Stimulated activated CD8-positive, alpha-beta memory T cell treated with anti-CD3 and anti-CD28 coated beads, Interleukin-12 subunit alpha, Interleukin-12 subunit beta, amount 100 ng/mL, for 1 hour (primary cell): ENCODE data around the gene VSIG4.
"Not testable (repeated sequence)": the region's sequence is repeated elsewhere in the genome, so short reads cannot be mapped to it uniquely, and the experiment has no call there.

Experiments
- DNase-seq: peaks from one replicate; pipeline ENCODE4 v3.0.0-alpha.2; 2020; ENCODE audit warnings: low read depth

The VSIG4 gene

DNA sequence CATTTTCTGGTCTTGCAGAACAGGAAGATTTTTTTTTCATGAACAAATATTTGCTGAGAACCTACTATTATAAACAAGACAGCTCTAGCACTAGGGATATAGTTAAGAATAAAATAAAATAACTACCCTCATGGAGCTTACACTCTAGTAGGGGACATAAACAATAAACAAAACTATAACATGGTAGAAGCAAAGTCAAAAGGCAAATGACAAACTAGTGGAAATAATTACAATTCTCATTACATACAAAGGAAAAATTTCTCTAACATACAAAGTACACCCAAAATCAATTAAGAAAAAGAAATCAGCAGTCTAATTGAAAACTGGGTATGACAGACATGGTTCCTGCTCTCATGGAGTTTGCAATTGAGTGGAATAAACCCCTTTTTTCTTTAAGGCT lies 32.0 kb downstream of the VSIG4 start:
- no peak for DNase-seq

DNA sequence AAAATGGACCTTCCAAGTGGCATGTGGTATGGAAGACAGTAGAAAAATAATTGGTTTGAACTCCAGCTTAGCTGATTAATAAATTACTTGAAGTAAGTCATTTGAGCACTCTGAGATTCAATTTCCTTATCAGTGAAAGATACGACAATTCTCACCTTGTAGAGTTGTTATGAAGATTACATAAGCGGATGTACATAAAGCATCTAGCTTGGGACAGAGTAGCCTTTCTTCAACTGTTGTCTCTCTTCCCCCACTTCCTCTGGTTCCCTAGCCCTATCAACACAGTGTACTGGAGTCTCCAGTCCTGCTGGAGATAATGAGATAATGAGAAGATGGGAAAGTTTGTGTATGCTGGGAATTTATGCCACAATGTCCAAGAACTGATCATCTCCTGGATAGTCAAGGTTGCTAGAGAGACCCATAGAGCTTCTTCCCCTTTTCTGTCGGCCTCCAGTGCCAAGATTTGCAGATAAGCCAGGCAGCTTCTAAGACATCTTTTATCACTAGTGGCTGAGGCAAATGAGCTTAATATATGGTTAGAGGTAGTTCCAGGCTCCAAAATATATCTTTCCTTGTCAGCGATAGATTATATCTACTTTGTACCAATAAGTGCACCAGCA lies 33.9 kb downstream of the VSIG4 start:
- DNase-seq: no peak

DNA sequence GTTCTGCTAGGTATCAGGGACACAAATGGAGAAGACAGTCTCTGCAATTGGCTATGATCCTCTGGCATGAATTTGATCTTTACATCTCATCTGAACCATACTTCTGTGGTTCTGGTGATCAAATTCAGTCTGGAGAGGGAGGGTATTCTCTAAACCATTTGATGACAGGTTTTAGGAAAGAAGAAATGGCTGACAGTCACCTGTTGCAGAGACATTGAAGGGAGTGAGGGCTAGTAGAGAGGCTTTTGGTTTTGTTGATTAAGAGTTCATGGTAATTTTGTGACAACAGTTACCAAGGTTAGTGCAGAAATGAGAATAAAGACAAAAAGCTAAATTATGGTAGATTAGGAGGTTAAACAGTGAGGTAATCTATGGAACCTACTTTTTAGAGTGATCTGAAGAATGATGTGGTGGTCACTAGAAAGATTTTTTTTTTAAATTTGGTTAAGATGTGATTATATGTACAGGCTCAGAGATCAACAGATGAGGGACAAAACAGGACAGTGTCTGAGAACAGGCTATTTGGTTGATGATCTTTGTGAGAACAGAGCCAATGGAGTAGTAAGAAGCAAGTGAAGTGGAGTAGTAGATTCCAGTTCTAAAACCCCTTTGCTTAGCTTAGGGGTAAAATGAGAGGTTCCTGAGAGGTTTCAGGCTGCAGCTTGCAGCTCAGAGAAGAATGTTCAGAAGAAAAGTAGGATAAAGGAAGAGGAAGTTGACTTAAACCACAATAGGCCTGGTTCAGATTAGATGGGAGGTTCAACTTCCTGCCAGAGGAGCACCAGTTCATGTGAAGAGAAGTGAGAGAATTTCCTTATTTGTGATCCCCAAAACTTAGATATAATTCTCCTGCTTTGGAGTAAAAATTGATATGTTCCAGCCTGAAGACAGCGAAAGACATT lies 34.7 kb downstream of the VSIG4 start:
- DNase-seq: no peak

DNA sequence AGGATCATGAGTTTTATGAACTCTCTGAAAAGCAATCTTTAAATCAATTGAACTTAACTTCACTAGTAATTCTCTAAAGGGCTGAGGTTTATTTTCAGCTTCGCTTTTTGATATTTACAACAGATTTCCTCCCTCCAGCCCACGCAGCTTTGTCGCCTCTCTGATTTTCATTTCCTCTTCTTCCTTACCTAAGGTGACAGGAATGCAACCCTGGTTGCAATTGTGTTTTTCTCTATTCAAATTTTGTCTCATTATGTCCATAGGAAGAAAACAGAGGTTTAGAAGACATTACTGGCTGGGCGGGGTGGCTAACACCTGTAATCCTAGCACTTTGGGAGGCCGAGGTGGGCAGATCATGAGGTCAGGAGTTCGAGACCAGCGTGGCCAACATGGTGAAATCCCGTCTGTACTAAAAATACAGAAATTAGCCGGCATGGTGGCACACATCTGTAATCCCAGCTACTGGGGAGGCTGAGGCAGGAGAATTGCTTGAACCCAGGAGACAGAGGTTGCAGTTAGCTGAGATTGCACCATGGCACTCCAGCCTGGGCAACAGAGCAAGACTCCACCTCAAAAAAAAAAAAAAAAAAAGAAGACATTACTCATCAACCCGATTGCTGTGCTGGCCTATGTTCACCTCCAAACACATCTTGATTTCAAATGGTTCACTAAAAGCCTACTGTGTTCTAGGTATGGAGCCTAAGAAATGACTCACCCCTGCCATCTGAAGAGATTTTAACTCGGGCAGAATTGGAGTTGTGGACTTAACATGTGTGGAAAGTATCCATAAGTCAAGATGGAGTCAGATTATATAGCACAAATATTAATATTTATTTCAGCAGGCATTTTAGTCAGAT lies 36.8 kb downstream of the VSIG4 start:
- DNase-seq: no peak

DNA sequence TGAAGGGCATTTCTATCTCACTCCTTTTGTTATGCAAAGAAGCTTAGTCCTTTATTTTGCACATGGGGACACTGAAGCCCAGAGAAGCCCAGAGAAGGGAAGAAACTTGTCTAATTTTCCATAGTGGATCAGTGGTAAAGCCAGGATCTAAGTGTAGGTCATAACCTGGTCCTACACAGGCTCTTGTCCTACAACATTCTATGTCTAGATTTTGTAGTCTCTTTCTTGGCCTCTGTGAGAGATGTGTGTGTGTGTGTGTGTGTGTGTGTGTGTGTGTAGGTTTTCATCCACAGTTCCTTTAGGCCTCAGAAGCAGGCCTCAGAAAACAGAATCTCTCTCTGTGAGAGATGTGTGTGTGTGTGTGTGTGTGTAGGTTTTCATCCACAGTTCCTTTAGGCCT lies 38.3 kb downstream of the VSIG4 start:
- DNase-seq: no peak

DNA sequence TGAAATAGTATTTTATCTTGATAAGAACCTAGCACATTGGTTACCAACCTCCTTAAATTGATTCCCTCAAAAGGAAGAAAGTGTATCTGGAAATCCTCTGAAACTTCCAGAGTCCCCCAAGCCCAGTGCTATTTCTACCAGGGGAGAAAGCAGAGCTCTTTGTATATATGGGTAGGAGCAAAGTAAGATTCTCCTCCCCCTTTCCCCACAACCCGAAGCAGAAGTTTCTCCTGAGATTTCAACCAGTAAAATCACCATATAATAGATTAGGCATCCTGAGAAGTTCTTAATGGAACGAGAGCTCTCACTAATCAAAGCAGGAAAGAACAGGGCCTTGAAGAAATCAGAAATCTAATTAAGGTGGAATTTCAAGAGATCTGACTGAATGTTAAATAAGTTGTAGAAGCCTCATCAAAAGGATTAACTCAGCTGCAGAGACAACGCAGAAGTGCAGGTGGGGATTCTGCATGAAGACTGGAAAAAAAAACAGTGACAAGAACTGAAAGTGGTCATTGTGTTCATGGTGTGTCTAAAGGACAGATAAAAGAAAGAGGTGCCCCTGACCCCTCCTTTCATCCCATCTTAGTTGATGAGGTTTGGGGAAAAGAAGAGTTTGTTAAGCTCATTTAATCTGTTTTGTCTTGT lies 39.1 kb downstream of the VSIG4 start:
- DNase-seq: no peak

DNA sequence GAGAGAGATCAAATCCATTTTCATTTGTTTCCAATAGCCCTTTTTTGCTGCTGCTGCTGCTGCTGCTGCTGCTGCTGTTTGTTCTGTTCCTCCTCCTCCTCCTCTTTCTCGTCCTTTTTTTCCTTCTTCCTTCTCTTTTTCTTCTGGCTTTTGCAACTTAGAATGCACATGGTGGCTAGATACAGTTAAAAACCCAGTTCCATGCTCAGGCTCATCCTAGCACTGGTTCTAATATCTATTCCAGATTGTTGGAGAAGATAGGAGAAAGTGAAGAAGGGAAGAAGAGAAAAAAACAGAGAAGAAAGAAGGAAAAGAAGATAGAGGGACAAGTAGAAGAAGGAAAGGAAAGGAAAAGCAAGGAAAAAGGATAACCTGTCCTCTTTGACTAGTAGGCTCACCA lies 39.7 kb downstream of the VSIG4 start:
- no peak for DNase-seq

DNA sequence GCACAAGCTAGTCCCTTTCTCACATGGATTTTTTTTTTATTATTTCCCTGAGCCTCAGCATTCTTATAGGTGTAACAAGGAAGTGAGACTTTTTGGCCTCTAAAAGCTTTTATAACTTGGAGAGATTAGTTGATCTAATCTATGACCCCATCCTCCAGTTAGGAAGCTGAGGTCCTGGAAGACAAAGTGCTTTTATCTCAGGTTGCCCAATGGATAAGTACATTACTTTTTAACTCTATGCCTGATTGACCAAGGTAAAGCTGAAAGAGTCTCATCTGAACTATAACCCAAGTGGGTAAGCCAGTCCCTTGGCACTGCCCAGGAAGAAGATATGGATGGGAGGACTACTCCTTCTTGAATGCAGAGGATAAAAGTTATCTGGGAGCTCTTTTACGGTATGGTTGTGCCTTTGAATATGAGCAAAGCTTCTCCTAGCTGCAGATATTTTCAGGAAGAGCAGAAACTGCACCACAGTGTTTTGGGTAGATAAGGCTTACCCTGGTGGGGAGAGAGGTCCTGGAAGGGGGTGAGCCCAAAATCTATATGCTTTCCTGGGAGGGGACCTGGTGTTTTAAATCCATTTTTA lies 40.2 kb downstream of the VSIG4 start:
- DNase-seq: no peak

DNA sequence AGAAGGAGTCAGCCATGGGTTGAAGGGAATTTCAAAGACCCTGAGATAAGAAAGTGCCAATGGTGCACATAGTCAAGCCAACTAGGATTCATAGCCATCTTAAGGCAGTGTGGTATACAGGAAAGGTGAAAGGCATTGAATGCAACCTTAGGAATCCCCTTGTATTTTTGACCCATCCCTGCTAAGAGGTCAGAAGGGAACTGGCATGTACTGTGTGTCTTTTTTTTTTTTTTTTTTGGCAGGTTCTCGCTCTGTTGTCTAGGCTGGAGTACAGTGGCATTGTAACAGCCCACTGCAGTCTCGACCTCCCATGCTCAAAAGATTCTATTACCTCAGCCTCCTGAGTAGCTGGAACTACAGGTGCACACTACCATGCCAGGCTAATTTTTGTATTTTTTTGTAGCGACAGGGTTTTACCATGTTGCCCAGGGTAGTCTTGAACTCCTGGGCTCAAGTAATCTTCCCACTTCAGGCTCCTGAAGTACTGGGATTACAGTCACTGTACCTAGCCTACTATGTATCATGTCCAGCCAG lies 40.8 kb downstream of the VSIG4 start:
- no peak for DNase-seq

DNA sequence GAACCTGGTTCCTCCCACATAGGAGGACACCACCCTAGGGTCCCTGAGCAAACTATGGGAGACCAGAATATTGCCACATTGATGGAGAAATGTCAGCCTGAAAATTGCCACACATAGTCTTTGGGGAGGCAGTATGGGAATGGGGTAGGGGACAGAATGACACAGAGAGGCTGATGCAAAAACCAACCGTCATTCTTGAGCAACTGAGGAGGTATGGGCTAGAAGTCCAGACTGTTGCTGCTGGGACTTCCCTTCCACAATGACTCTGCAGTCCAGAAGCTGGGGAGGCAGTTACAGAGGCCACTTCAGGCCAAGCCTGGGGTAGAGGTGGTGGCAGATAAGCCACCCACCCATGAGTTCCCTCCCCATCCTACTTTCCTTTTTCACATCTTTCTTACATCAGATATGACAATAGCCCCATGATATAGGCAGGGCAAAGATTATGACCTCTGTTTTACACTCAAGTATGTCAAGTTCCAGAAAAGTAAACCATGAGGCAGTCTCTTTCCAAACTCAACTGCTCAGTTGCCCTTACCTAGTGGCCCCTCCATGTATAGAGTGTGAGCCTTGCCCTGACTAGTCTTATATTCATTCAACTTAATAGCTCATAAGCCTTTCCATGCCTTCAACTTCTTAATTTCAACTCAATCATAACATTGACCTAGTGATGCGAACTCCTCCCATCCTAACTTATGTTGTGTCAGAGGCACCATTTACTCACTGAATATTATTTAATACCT lies 41.7 kb downstream of the VSIG4 start:
- DNase-seq: no peak

DNA sequence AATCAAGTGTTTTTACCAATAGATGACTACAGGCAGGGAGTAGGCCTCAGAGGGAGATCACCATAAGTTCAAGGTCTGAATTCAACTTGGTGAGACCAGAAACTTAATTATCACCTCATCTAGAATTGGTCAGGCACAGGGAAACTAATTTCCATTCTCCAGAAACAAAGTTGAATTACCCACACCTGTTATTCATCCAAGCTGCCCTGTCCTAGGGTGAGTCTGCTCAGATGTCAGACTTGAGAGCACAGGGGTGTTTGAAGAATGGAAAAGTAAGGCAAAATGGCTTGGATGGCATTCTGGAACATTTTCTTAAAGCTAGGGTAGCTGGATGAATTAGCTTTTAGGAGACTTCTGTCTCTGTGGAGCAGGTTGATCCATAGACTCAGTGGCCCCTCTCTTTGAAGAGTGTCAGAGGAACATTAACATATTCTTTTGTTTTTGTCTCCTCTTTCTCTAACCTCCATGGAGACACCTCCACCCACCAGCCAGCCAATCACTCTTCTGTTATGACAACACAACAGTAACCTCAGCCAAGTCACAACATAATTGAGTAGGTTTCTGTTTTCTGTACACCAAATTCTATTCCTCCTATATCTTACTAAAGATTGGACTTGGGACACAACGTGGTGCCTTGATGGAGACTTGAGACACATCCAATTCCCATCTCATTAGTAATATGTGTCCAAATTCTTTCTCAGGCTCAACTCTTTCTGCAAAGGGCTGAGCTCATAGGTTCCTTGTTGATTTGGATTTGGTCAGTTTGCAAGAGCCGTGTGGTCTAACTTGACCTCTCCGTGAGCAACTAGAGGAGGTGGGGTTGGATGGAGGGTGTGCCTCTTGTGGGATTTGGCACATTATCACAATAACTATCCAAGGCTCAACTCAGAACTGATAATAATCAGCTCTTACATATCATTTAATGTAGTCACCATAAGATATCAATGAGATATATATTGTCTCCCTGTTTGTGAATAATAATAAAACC lies 45.1 kb downstream of the VSIG4 start:
- DNase-seq: no peak

DNA sequence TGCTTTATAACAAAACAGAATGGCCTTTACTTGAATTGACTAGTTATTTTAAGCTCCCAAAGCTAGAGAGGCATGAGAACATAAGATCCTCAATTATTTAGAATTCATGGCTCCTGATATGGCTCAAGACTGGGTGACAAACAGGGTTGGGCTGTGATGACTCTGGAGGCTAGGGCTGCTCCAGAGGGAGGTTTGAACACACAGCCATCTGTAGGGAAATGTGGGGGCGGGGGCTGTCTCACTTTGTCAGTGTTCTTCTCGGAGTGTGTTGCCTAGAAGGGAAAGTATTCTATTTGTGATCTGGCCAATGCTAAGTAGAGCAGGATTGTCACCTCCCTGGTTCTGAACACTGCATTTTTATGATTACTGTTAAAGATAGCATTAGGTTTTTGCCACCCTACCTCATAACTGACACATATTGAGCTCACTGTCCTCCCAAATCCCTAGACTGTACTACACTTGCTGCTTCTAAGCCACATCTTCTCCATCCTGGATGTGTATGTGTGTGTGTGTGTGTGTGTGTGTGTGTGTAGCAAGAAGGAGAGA lies 45.9 kb downstream of the VSIG4 start:
- no peak for DNase-seq

DNA sequence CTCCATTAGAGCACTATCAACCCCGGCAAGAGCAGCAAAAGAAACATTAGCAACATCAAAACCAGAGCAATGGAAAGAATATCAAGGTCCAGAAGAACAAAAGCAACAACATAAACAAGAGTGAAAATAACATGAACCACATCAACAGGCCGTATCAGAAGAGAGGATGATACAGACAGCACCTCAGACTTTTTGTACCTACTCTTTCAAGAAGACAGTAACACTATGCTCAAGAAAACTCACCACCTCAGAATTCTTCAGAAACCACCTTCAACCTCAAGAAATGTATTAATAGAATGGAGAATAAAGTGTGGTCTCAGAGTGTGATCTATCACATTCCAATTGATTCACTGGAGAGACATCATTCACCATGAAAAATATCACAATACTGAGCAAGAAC lies 46.5 kb downstream of the VSIG4 start:
- DNase-seq: no peak

DNA sequence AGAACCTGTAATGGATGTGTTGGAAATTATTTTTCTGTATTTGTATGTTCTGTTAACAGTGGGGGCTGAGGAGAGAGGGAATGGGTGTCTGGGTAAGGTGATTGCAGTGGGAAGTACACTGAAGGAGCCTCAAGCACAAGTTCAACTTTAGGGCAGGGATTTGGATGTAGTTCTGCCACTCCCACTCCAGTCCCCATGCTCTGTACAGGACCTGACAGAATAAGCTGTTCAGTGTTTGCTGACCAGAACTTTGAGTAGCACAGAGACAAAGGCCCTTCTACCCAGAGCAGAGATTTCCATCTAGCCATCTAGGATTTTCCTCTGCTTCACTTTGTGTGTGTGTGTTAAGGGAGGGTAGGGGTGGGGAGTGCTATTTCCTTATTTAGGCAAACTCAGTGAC lies 49.2 kb downstream of the VSIG4 start:
- DNase-seq: no peak

DNA sequence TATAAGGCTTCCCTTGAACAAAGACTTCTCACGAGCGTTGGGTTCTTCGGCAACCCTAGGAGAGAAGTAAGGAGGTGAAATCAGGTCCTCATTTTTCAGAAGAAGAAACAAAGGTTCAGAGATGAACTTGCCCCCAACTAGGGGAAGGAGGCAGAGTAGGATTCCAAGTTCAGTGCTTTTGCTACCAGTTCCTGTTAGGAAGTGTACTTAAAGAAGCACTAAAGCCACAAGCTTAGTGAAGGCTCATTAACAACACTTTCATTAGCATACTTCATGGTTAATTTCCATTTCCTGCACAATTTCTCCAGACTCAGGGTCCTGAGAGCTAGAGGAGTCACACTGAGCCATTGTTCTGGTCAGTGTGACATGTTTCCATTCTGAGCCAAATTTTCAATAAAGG lies 52.1 kb downstream of the VSIG4 start:
- DNase-seq: no peak

DNA sequence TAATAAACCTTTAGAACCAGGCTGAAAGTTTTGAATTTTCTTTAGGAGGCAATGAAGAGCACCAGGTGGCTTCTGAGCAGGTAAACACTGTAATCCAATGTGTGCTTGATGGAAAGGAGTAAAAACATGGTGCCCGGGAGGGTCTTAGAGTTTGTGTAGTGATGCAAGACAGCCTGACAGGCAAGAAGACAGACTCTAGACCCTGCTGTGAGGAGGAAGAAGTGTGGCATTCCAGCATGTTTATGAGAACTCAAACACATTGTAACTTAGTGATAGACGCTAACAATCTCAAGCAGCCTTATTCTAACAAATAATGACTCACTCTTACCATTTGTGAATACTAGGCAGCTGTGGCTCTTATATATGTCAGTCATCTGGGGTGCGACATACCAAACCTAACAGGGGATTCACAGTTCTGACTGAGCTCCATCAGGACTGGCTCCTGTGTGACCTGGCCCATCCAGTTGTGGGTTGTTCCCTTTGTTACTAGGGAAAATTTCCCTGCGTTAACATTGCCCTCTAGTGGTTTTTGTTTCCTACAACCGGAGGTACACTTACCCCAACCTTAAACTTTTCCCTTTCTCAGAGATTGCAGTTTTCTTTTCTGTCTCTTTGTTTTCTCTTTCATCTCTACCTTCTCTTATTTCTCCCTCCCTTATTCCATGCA lies 53.8 kb downstream of the VSIG4 start:
- DNase-seq: peak; percentile 34

DNA sequence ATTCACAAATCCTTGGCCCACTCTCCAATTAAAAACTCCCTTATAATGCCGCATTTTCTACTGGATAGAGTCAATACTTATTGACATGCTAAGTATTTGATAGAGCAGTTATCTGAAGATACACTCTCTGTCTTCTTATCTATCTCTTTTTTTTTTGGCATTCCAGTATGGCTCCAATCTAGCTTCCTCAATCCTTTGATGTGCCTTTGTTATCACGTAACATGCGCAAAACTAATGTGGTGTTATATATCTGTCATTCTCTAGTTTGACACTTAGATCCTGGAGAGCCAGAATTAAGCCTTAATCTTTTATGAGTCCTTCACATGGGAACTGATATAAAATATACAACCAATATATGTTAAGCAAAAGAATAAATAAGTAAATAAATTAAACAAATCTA lies 54.7 kb downstream of the VSIG4 start:
- no peak for DNase-seq

DNA sequence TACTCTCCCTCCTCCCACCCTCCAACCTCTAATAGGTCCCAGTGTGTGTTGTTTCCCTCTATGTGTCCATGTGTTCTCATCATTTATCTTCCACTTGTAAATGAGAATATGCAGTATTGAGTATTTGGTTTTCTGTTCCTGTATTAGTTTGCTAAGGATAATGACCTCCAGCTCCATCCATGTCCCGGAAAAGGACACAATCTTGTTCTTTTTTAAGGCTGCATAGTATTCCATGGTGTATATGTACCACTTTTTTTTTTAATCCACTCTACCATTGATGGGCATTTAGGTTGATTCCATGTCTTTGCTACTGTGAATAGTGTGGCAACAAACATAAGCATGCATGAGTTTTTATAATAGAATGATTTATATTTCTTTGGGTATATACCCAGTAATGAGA lies 62.7 kb downstream of the VSIG4 start:
- DNase-seq: not testable (repeated sequence)

DNA sequence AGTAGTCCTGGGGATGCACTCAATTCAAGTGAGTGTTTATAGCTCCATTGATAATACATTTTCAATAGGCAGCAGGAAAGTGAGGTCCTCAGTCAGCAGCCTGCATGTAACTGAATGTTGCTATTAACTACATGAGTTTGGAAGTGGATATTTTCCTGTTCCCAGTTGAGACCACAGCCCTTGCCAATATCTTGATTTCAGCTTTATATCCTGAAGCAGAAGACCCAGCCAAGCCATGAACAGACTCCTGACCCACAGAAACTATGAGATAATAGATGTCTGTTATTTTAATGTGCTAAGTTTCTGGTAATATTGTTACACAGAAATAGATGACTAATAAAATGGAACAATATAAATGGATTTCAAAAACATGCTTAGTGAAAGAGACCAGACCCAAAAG lies 63.7 kb downstream of the VSIG4 start:
- no peak for DNase-seq
